A172 (cell line): ENCODE results near the gene TMEM35B. TPM values are rescaled to one million over a fixed set of nuclear protein-coding genes. Genes with fewer than 3 reads are reported as not detected.
"Not testable (repeated sequence)": the region's sequence is repeated elsewhere in the genome, so short reads cannot be mapped to it uniquely, and the experiment has no call there.

Experiments
- DNase-seq: peaks from one replicate; pipeline ENCODE4 v3.0.0-alpha.2; 2015; ENCODE audit warnings: low spot score
- total RNA-seq: library from RNA; depleted of rRNA; stranded (reverse); fragments of >200 nt; shearing (Covaris generic); gene quantifications from 2 replicates; pipeline ENCODE4 v1.2.3, GENCODE V29; 2014; rRNA removed

TMEM35B gene
- 19.7 and 30.6 TPM in 2 replicates for total RNA-seq

- peak; percentile 8 for DNase-seq
These were observed at the start of gene TMEM35B for GRCh38 chr1:34984793-34985608. TMEM35B (minus strand) TSS chr1:34985347; CDS start chr1:34985305, 42 bp downstream.

- DNase-seq = no peak
These were observed 48.2 kb upstream of the TMEM35B start for GRCh38 chr1:35033346-35033745.

- no peak for DNase-seq
These were observed 47.2 kb upstream of the TMEM35B start for GRCh38 chr1:35032384-35032739.

- peak; percentile 34 for DNase-seq
These were observed 45.8 kb upstream of the TMEM35B start for GRCh38 chr1:35030756-35031446.

- DNase-seq = no peak
These were observed 45.2 kb upstream of the TMEM35B start for GRCh38 chr1:35030338-35030737.

GRCh38 chr1:35029761-35030160 lies 44.6 kb upstream of the TMEM35B start:
- no peak for DNase-seq

- DNase-seq = no peak
These were observed 31.3 kb upstream of the TMEM35B start for GRCh38 chr1:35016406-35016805.

- DNase-seq = no peak
These were observed 29.3 kb upstream of the TMEM35B start for GRCh38 chr1:35014486-35014885.

- no peak for DNase-seq
These were observed 20.6 kb upstream of the TMEM35B start for GRCh38 chr1:35005711-35006110.

- DNase-seq = no peak
These were observed 16.6 kb upstream of the TMEM35B start for GRCh38 chr1:35001743-35002142.

- DNase-seq = no peak
These were observed 9.7 kb upstream of the TMEM35B start for GRCh38 chr1:34994878-34995277.

GRCh38 chr1:34988581-34988980 lies 3.4 kb upstream of the TMEM35B start:
- no peak for DNase-seq

- DNase-seq = no peak
These were observed 3.0 kb upstream of the TMEM35B start for GRCh38 chr1:34988147-34988546.

GRCh38 chr1:34987018-34987417 lies 1.9 kb upstream of the TMEM35B start:
- no peak for DNase-seq

GRCh38 chr1:34985609-34985904 lies 410 bp upstream of the TMEM35B start:
- not testable (repeated sequence) for DNase-seq

GRCh38 chr1:34984435-34984792 lies 733 bp downstream of the TMEM35B start:
- peak; percentile 5 for DNase-seq

- peak; percentile 0 for DNase-seq
These were observed 1.3 kb downstream of the TMEM35B start for GRCh38 chr1:34983700-34984355.

- DNase-seq = no peak
These were observed 2.2 kb downstream of the TMEM35B start for GRCh38 chr1:34982820-34983376.

- no peak for DNase-seq
These were observed 4.4 kb downstream of the TMEM35B start for GRCh38 chr1:34980715-34981114.

- DNase-seq = no peak
These were observed 6.2 kb downstream of the TMEM35B start for GRCh38 chr1:34978921-34979320.

GRCh38 chr1:34977858-34978257 lies 7.3 kb downstream of the TMEM35B start:
- no peak for DNase-seq

- no peak for DNase-seq
These were observed 8.0 kb downstream of the TMEM35B start for GRCh38 chr1:34977210-34977471.
